D721Med (cell line): ENCODE measurements around the gene SLC11A1.

Experiments used
- DNase-seq: peaks from one replicate; pipeline ENCODE4 v3.0.0; 2011; ENCODE audit warnings: low spot score; ENCODE audit not compliant: insufficient read length
- FAIRE-seq: peaks from 2 replicates; lab custom pipeline; 2011; peaks lifted over from hg19 to GRCh38; lab: Jason Lieb, UNC
- TF ChIP-seq, protein P1 (sequence below): IDR thresholded peaks from 2 replicates; pipeline ENCODE4 v1.5.1; 2012; ENCODE audit warnings: mild to moderate bottlenecking, control low read depth; ENCODE audit not compliant: insufficient read depth; ENCODE audit errors: missing control alignments

The SLC11A1 gene

DNA sequence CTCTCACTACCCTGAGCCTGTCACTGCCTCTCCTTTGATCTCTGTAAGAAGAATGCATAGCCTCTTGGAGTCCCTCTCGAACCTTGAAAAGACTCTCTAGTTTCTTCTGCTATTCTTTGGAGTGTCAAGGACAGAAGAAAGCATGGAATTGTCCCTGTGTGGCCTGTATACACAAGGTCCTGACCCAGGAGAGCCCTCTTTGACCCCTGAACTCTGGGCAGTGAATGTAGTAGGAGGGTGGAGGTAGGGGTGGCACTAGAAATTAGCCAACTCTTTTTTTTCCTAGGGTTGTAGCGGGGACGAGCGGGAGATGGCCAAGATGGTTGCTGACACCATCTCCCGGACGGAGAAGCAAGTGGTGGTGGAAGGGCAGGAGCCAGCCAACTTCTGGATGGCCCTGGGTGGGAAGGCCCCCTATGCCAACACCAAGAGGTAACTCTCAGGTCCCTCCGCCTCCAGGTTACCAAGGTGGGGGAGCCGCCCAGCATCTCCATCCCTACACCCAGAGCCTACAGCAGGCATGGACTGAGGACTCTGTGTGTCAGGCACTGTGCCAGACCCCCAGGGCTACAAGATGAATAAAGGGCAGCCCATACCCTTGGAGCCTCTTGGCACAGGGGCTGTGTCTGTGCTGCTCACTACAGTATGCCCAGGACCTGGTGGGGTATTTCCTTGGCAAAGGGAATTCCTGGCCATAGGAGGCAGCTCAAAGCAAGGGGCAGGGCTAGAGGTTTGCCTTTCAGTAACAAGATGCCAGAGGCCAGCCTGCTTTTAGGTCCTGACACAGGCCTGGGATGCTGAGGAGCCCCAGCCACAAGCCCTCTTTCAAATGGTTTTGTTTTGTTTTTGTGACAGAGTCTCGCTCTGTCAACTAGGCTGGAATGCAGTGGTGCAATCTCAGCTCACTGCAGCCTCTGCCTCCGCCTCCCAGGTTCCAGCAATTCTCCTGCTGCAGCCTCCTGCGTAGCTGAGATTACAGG lies 53.2 kb downstream of the SLC11A1 start:
- DNase-seq (no peak), FAIRE-seq (no peak)
- TF ChIP-seq, protein P1, sequence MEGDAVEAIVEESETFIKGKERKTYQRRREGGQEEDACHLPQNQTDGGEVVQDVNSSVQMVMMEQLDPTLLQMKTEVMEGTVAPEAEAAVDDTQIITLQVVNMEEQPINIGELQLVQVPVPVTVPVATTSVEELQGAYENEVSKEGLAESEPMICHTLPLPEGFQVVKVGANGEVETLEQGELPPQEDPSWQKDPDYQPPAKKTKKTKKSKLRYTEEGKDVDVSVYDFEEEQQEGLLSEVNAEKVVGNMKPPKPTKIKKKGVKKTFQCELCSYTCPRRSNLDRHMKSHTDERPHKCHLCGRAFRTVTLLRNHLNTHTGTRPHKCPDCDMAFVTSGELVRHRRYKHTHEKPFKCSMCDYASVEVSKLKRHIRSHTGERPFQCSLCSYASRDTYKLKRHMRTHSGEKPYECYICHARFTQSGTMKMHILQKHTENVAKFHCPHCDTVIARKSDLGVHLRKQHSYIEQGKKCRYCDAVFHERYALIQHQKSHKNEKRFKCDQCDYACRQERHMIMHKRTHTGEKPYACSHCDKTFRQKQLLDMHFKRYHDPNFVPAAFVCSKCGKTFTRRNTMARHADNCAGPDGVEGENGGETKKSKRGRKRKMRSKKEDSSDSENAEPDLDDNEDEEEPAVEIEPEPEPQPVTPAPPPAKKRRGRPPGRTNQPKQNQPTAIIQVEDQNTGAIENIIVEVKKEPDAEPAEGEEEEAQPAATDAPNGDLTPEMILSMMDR = no peak

DNA sequence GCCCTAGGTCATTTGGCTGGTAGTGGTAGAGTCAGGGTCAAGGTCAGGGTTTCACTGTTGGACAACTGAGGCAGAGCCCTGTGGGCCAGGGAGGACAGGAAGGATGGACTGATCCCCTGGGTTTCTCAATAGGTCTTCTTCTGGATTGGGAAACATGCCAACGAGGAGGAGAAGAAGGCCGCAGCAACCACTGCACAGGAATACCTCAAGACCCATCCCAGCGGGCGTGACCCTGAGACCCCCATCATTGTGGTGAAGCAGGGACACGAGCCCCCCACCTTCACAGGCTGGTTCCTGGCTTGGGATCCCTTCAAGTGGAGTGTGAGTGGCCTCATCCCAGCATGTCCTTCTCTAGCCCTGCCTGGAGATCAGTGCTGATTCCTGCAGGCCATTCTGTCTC lies 54.9 kb downstream of the SLC11A1 start:
- no peak for FAIRE-seq
- TF ChIP-seq, protein P1 = no peak
- no peak for DNase-seq

DNA sequence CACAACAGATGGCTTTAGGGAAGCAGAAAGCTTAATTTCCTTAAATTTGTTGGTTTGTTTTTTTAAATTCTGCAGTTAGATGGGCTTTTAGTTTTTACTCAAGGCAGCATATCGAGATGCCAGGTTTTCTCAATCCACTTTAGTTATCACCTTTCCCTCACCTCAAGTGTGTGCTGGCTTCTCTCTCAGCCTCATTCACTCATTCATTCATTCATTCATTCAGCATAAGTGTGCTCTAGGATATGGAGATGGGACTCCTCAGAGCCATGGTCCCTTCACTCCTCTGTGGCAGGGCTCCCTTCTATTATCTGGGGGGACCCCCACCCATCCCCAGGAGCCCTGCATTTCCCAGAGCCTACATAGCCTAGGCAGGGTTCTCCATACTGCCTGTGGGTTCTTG lies 55.9 kb downstream of the SLC11A1 start:
- FAIRE-seq (no peak), DNase-seq (no peak)
- TF ChIP-seq, protein P1 = no peak

DNA sequence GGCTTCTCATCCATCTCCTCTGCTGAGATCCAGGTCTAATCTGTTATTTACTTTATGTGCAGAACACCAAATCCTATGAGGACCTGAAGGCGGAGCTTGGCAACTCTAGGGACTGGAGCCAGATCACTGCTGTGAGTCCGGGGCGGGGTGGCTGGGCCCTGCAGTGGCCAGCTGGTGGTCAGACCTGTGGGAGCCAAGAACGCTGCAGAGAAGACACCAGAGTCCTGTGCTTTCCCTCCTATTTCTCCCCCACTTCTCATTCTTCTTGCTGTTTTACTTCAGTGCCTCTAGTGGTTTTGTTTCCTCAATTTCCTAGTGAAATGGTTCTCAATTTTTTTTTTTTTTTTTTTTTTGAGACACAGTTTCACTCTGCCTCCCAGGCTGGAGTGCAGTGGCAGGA lies 56.5 kb downstream of the SLC11A1 start:
- no peak for DNase-seq
- no peak for FAIRE-seq

DNA sequence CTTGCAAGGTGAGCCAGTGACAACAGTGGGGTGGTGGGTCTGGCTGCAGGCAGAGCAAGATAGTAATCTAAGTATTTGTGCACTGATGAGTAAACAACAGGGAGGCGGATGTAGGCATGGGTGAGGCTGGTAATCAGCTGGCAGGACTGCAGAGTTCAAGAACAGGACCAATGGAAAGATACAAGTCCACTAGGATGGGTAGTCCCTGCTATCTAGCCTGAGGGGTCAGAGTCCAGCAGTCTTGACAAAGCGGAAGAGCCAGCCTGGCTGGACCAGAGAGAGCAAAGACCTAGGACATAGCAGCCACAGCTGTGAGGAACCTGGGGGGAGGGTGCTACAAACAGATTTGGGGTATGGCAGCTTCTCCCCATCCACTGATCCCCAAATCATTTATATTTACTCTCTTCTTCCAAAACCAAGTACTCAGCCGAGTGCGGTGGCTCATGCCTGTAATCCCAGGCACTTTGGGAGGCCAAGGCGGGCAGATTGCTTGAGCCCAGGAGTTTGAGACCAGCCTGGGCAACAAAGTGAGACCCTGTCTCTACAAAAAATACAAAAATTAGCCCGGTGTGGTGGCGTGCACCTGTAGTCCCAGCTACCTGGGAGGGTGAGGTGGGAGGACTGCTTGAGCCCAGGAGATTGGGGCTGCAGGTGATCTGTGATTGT lies 62.8 kb downstream of the SLC11A1 start:
- no peak for DNase-seq
- TF ChIP-seq, protein P1 = no peak
- FAIRE-seq = no peak

More for the DNA sequence above, 56.5 kb downstream of the SLC11A1 start:
- TF ChIP-seq, protein P1 = no peak

DNA sequence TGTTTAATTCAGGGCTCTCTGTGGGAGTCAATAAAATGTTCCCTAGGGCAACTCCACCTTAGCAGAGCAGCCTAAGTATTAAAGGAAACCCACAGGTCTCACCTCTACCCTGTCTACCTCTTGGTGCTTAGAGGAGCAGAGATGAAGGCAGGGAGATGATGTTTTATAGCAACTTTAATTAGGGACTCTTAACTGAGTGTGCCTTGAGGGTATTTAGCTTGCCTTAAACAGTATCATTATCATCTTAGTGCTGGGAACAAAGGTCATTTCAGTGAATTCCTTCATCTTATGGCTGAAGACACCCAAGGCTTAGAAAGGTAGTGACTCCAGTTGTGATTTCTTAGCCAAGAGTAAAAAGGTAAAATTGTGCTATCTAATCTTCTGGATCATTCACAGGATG lies 63.5 kb downstream of the SLC11A1 start:
- no peak for FAIRE-seq

More for the DNA sequence above, 63.5 kb downstream of the SLC11A1 start:
- TF ChIP-seq, protein P1 = no peak
- DNase-seq = no peak
